ENCODE measurements around the gene AR.

DNA sequence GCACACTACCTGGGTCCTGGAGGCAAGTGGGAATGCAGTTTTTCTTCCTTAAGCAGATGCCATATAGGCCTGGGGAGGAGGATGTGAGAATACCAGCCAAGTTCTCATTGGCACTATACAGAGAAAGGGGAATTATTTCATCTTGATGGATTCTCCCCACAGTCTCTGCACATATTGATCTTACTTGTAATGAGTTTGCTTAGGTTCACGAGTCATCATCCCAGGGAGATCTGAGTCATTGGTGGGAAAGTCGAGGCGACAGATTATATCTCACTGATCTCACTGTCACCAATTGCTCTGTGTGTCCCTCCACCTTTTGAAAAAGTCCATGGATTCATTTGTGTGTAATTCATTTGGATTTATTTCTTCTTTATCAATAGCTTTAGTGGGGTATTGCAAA lies 156.8 kb downstream of the AR start:
- TF ChIP-seq POLR2AphosphoS5 (IDR thresholded peaks at IDR 0.05; ENCODE audit: borderline replicate concordance, low read depth, low read length) (no peak), EZH2 (IDR thresholded peaks at IDR 0.05) (no peak)

Measured in SK-N-MC (cell line).